ENCODE results near the gene NUP98. TPM values are rescaled to one million over a fixed set of nuclear protein-coding genes. Genes with fewer than 3 reads are reported as not detected.

Gene NUP98
- polyA plus RNA-seq, 1 of the 3 experiments (the other 2 are of a cell fraction): 56.4 TPM

- DNase-seq: no peak
- Histone ChIP-seq H3K79me2 (ENCODE audit: insufficient read depth) (peaks cover 40% of the 10 kb centered on the region), H4K20me1 (ENCODE audit: insufficient read depth) (peaks cover 25% of the 10 kb centered on the region), H3K9ac (no peak overlapping the region), H3K4me1 (ENCODE audit: control insufficient read depth in 1 of 2, insufficient read depth in 2 of 2, low read depth in 1 of 2, low read length in 1 of 2) (peaks cover 0 to 5% of the 10 kb centered on the region in 2 experiments; a peak in 2 of 4 replicates), H3K9me3 (no peaks in the 10 kb centered on the region), H3F3A (replicated peaks; ENCODE audit: insufficient read depth) (peaks cover 13% of the 10 kb centered on the region), H3K27ac (ENCODE audit: low read depth in 2 of 2, low read length in 1 of 2) (no peak overlapping the region), H3K4me3 (ENCODE audit: low read depth in 2 of 2, low read length in 1 of 2) (no peak overlapping the region), H3K4me2 (no peak overlapping the region), H2AFZ (ENCODE audit: low read depth) (no peak overlapping the region), H3K36me3 (replicated peaks in 1 of 2; ENCODE audit: control insufficient read depth in 1 of 2, insufficient read depth in 2 of 2, low read length in 1 of 2) (peaks cover 0 to 2% of the 10 kb centered on the region in 2 experiments), H3K9me2 (no peaks in the 10 kb centered on the region), H3K27me3 (ENCODE audit: insufficient read depth) (no peaks in the 10 kb centered on the region)
- TF ChIP-seq YY1 (IDR thresholded peaks at IDR 0.05; ENCODE audit: low read depth) (no peak), RFX5 (IDR thresholded peaks at IDR 0.05; ENCODE audit: low read length) (no peak), SMC3 (IDR thresholded peaks at IDR 0.05; ENCODE audit: low read depth, low read length) (no peak), CHD2 (IDR thresholded peaks at IDR 0.05; ENCODE audit: low read length, partially characterized antibody) (no peak), EZH2phosphoT487 (IDR thresholded peaks at IDR 0.05; ENCODE audit: borderline replicate concordance, low read depth) (no peak), FOXJ3 (CRISPR knock-in tag; IDR thresholded peaks at IDR 0.05) (no peak), IRF3 (IDR thresholded peaks at IDR 0.05; ENCODE audit: low read depth, low read length) (no peak), MEF2A (IDR thresholded peaks at IDR 0.05; ENCODE audit: borderline replicate concordance, low read depth) (no peak), MXI1 (IDR thresholded peaks at IDR 0.05; ENCODE audit: low read depth, low read length) (no peak), SIN3A (IDR thresholded peaks at IDR 0.05; ENCODE audit: borderline replicate concordance, low read depth, low read length) (no peak), TAF1 (IDR thresholded peaks at IDR 0.05; ENCODE audit: borderline replicate concordance, low read depth, low read length) (no peak), FOXM1 (IDR thresholded peaks at IDR 0.05; ENCODE audit: low read depth) (no peak), POLR2AphosphoS5 (IDR thresholded peaks at IDR 0.05; ENCODE audit: low read depth, low read length) (no peak), TCF12 (IDR thresholded peaks at IDR 0.05) (no peak), NFIC (IDR thresholded peaks at IDR 0.05; ENCODE audit: borderline replicate concordance) (no peak), EP300 (IDR thresholded peaks at IDR 0.05; ENCODE audit: borderline replicate concordance in 1 of 2, low read depth in 1 of 2, low read length in 1 of 2) (no peak), ZBTB33 (IDR thresholded peaks at IDR 0.05; ENCODE audit: borderline replicate concordance, low read depth) (no peak)
- TF ChIP-seq, protein P1, sequence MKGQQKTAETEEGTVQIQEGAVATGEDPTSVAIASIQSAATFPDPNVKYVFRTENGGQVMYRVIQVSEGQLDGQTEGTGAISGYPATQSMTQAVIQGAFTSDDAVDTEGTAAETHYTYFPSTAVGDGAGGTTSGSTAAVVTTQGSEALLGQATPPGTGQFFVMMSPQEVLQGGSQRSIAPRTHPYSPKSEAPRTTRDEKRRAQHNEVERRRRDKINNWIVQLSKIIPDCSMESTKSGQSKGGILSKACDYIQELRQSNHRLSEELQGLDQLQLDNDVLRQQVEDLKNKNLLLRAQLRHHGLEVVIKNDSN (IDR thresholded peaks at IDR 0.05; ENCODE audit: borderline replicate concordance, low read depth): no peak
- POLR2A ChIA-PET: no interaction called here
- CTCF ChIA-PET: interaction anchor here (2.3 kb wide), 1 partner anchor 9 kb away, joined by 34 read pairs; the partner anchor contains the start of gene PGAP2
- WGBS (ENCODE audit: low lambda C conversion rate): 98% methylated on average over 9 of the region's 9 CpGs
Measured at GRCh38 chr11:3799143-3799542, 1.8 kb upstream of the NUP98 start.

Data from SK-N-SH (cell line).